Esophagus (tissue), 2 donors: ENCODE results near the gene PTCH1. TPM values are rescaled to one million over a fixed set of nuclear protein-coding genes. Genes with fewer than 3 reads are reported as not detected.

Experiments used
- H3K27ac ChIP-seq, 2 donors: one replicate each; pipeline ENCODE4 v1.5.1; 2013; ENCODE audit warnings: low read depth in 2 of 2, mild to moderate bottlenecking in 2 of 2, inconsistent platforms in 1 of 2, low read length in 1 of 2, moderate library complexity in 1 of 2
- H3K27me3 ChIP-seq, 2 donors: one replicate each; pipeline ENCODE4 v1.6.1; 2013; ENCODE audit warnings: low read length in 2 of 2, control low read depth in 1 of 2, mild to moderate bottlenecking in 1 of 2; ENCODE audit not compliant: insufficient read depth in 2 of 2, control insufficient read depth in 1 of 2
- H3K36me3 ChIP-seq, 2 donors: one replicate each; pipeline ENCODE4 v1.6.1; 2013; ENCODE audit warnings: low read length in 1 of 2; ENCODE audit not compliant: control insufficient read depth in 2 of 2, insufficient read depth in 2 of 2
- H3K4me1 ChIP-seq, 2 donors: one replicate each; pipeline ENCODE4 v1.6.1; 2013; ENCODE audit warnings: low read length in 1 of 2; ENCODE audit not compliant: control insufficient read depth in 2 of 2, insufficient read depth in 2 of 2
- H3K4me3 ChIP-seq, 2 donors: one replicate each; pipeline ENCODE4 v1.5.1; 2013; ENCODE audit warnings: low read length in 2 of 2, mild to moderate bottlenecking in 2 of 2, low read depth in 1 of 2, moderate library complexity in 1 of 2
- H3K9me3 ChIP-seq, 2 donors: one replicate each; pipeline ENCODE4 v1.6.1; 2013; ENCODE audit warnings: mild to moderate bottlenecking in 2 of 2, low read depth in 1 of 2, low read length in 1 of 2, moderate library complexity in 1 of 2; ENCODE audit not compliant: control insufficient read depth in 2 of 2, insufficient read depth in 1 of 2
- WGBS, 2 donors: extraction: QIAGEN DNeasy Blood & Tissue Kit; methylation state at CpG; one replicate each; pipeline ENCODE4 v1.1.7; 2013; 5-methylcytosine and 5-hydroxymethylcytosine counted together
- polyA plus RNA-seq, 2 donors: library from polyadenylated mRNA; stranded (reverse); fragments of 200-250 nt; gene quantifications; one replicate each; pipeline ENCODE4 v1.2.3, GENCODE V29; 2013
- donor health status: healthy with polysubstance abuse.
- donor health status: Bipolar disorder and iron deficiency.

Gene PTCH1
- polyA plus RNA-seq, 2 donors = 2.4 to 2.8 TPM

- 83 to 84% methylated on average over 13 of the region's 13 CpGs for WGBS, 2 donors
- Histone ChIP-seq H3K36me3 (peaks cover 0 to 14% of the 10 kb centered on the region in 2 donors), H3K27me3 (no peaks in the 10 kb centered on the region), H3K4me1 (no peaks in the 10 kb centered on the region), H3K27ac (no peak overlapping the region), H3K9me3 (peaks cover 0 to 2% of the 10 kb centered on the region in 2 donors), H3K4me3 (no peak overlapping the region)
Measured at GRCh38 chr9:95460518-95461164, 56.1 kb downstream of the PTCH1 start.

- no peak overlapping the region for H3K27ac ChIP-seq
- WGBS, 2 donors = 83 to 84% methylated on average over 19 of the region's 19 CpGs
- no peaks in the 10 kb centered on the region for H3K4me1 ChIP-seq
- H3K27me3 ChIP-seq = no peaks in the 10 kb centered on the region
- peaks cover 0 to 14% of the 10 kb centered on the region in 2 donors for H3K36me3 ChIP-seq
- peaks cover 0 to 2% of the 10 kb centered on the region in 2 donors for H3K9me3 ChIP-seq
- H3K4me3 ChIP-seq = no peak overlapping the region
Measured at GRCh38 chr9:95459851-95460517, 56.8 kb downstream of the PTCH1 start.

GRCh38 chr9:95459178-95459577 lies 57.6 kb downstream of the PTCH1 start:
- no peaks in the 10 kb centered on the region for H3K4me1 ChIP-seq
- 73 to 83% methylated on average over 13 of the region's 13 CpGs for WGBS, 2 donors
- peaks cover 0 to 14% of the 10 kb centered on the region in 2 donors for H3K36me3 ChIP-seq
- H3K4me3 ChIP-seq = no peak overlapping the region
- H3K27ac ChIP-seq = no peak overlapping the region
- peaks cover 0 to 2% of the 10 kb centered on the region in 2 donors for H3K9me3 ChIP-seq
- no peaks in the 10 kb centered on the region for H3K27me3 ChIP-seq

- H3K27me3 ChIP-seq = no peaks in the 10 kb centered on the region
- H3K36me3 ChIP-seq = peaks cover 0 to 19% of the 10 kb centered on the region in 2 donors
- 68 to 79% methylated on average over 6 of the region's 6 CpGs for WGBS, 2 donors
- H3K9me3 ChIP-seq = peaks cover 0 to 2% of the 10 kb centered on the region in 2 donors
- H3K4me1 ChIP-seq = no peaks in the 10 kb centered on the region
- no peak overlapping the region for H3K4me3 ChIP-seq
- no peak overlapping the region for H3K27ac ChIP-seq
Measured at GRCh38 chr9:95458666-95459065, 58.1 kb downstream of the PTCH1 start.

GRCh38 chr9:95457769-95458168 lies 59.0 kb downstream of the PTCH1 start:
- Histone ChIP-seq H3K36me3 (peaks cover 0 to 20% of the 10 kb centered on the region in 2 donors), H3K9me3 (peaks cover 0 to 2% of the 10 kb centered on the region in 2 donors), H3K27ac (no peak overlapping the region), H3K4me3 (no peak overlapping the region), H3K4me1 (no peaks in the 10 kb centered on the region), H3K27me3 (no peaks in the 10 kb centered on the region)
- WGBS, 2 donors = 71 to 76% methylated on average over 12 of the region's 12 CpGs

GRCh38 chr9:95455714-95456113 lies 61.1 kb downstream of the PTCH1 start:
- no peak overlapping the region for H3K4me3 ChIP-seq
- no peaks in the 10 kb centered on the region for H3K4me1 ChIP-seq
- peaks cover 0 to 16% of the 10 kb centered on the region in 2 donors for H3K36me3 ChIP-seq
- no peak overlapping the region for H3K27ac ChIP-seq
- WGBS, 2 donors = 85 to 87% methylated on average over 9 of the region's 9 CpGs
- peaks cover 0 to 2% of the 10 kb centered on the region in 2 donors for H3K9me3 ChIP-seq
- H3K27me3 ChIP-seq = no peaks in the 10 kb centered on the region

- Histone ChIP-seq H3K4me3 (no peak overlapping the region), H3K27me3 (no peaks in the 10 kb centered on the region), H3K4me1 (no peaks in the 10 kb centered on the region), H3K36me3 (peaks cover 3 to 21% of the 10 kb centered on the region in 2 donors), H3K27ac (no peak overlapping the region), H3K9me3 (peaks cover 0 to 2% of the 10 kb centered on the region in 2 donors)
- WGBS, 2 donors = 88 to 91% methylated on average over 4 of the region's 4 CpGs
Measured at GRCh38 chr9:95452176-95452575, 64.6 kb downstream of the PTCH1 start.

- Histone ChIP-seq H3K9me3 (peaks cover 0 to 2% of the 10 kb centered on the region in 2 donors), H3K4me3 (no peak overlapping the region), H3K4me1 (no peaks in the 10 kb centered on the region), H3K27ac (no peak overlapping the region), H3K27me3 (no peaks in the 10 kb centered on the region), H3K36me3 (peaks cover 3 to 21% of the 10 kb centered on the region in 2 donors)
- WGBS, 2 donors = 76 to 80% methylated on average over 2 of the region's 2 CpGs
Measured at GRCh38 chr9:95451065-95451426, 65.7 kb downstream of the PTCH1 start.

GRCh38 chr9:95450171-95451064 lies 66.4 kb downstream of the PTCH1 start:
- H3K36me3 ChIP-seq = peaks cover 5 to 21% of the 10 kb centered on the region in 2 donors
- no peak overlapping the region for H3K27ac ChIP-seq
- no peaks in the 10 kb centered on the region for H3K4me1 ChIP-seq
- 84 to 87% methylated on average over 11 of the region's 11 CpGs for WGBS, 2 donors
- H3K9me3 ChIP-seq = no peaks in the 10 kb centered on the region
- H3K27me3 ChIP-seq = no peaks in the 10 kb centered on the region
- no peak overlapping the region for H3K4me3 ChIP-seq
